Breast epithelium (tissue), 4 donors: ENCODE data around the gene SLC2A8. TPM values are rescaled to one million over a fixed set of nuclear protein-coding genes. Genes with fewer than 3 reads are reported as not detected.

ENCODE experiments used
- DNase-seq, 2 donors: peaks; one replicate each; pipeline ENCODE4 v3.0.0-alpha.2; 2019; ENCODE audit warnings: low spot score in 2 of 2
- H3K27ac ChIP-seq, 2 donors: fragments of 200-600 bp; sonication (generic) in 1 of 2; one replicate each; pipeline ENCODE4 v1.5.1; 2016 to 2019; ENCODE audit warnings: mild to moderate bottlenecking in 1 of 2
- H3K27me3 ChIP-seq, 2 donors: fragments of 200-600 bp; sonication (generic) in 1 of 2; one replicate each; pipeline versions ENCODE4 v1.5.1 to v1.6.0; 2017 to 2019; ENCODE audit warnings: control low read depth in 1 of 2, mild to moderate bottlenecking in 1 of 2
- H3K36me3 ChIP-seq: fragments of 200-600 bp; one replicate; pipeline ENCODE4 v1.5.1; 2019
- H3K4me1 ChIP-seq, 2 donors: fragments of 200-600 bp; sonication (generic); one replicate each; pipeline ENCODE4 v1.5.1; 2016 to 2019; ENCODE audit warnings: control low read depth in 1 of 2
- H3K4me3 ChIP-seq, 3 donors: fragments of 200-600 bp; sonication (generic); 1 replicate in 2 of 3; 2 replicates in 1 of 3; pipeline ENCODE4 v1.5.1; 2016 to 2019; ENCODE audit warnings: mild to moderate bottlenecking in 3 of 3, moderate library complexity in 2 of 3
- H3K9me3 ChIP-seq, 2 donors: fragments of 200-600 bp; sonication (generic) in 1 of 2; one replicate each; pipeline ENCODE4 v1.5.1; 2016 to 2019; ENCODE audit warnings: control low read depth in 1 of 2
- CTCF ChIP-seq, 3 donors: fragments of 450-650 bp; IDR thresholded peaks; one replicate each; pipeline ENCODE4 v1.5.1; 2016 to 2017; ENCODE audit warnings: antibody characterized with exemption in 3 of 3, mild to moderate bottlenecking in 3 of 3, moderate library complexity in 3 of 3
- POLR2A ChIP-seq: fragments of 450-650 bp; IDR thresholded peaks from one replicate; pipeline ENCODE4 v1.6.1; 2016; ENCODE audit warnings: antibody characterized with exemption, mild to moderate bottlenecking, moderate library complexity
- POLR2AphosphoS5 ChIP-seq, 3 donors: sonication (generic); formaldehyde crosslinking; IDR thresholded peaks; one replicate each; pipeline ENCODE4 v1.6.1; 2017; ENCODE audit warnings: antibody characterized with exemption in 3 of 3
- intact Hi-C: fragments of 100-400 bp; cut with DNase I; formaldehyde crosslinking; loops from one replicate; pipeline ENCODE4 v1.15.1; 2023; ENCODE audit warnings: low total_unique reads
- total RNA-seq, 3 donors: library from RNA; depleted of rRNA; stranded (reverse); fragments of >200 nt; gene quantifications; one replicate each; pipeline ENCODE4 v1.1.0, GENCODE V29; 2016

The SLC2A8 gene
- total RNA-seq, 3 donors from 2014 or later: 17.7 to 38.7 (median 20.9) TPM

- intact Hi-C loops: no loop called here
- no peaks in the 10 kb centered on the region for H3K4me1 ChIP-seq
- H3K27ac ChIP-seq: no peak overlapping the region
- H3K4me3 ChIP-seq: no peak overlapping the region
- TF ChIP-seq CTCF (IDR thresholded peaks at IDR 0.05): no peak
- peak in 1 of 3 donors; percentile 29 for TF ChIP-seq POLR2AphosphoS5 (IDR thresholded peaks at IDR 0.05)
- TF ChIP-seq POLR2A: no peak
- no peaks in the 10 kb centered on the region for H3K9me3 ChIP-seq
- H3K27me3 ChIP-seq: no peaks in the 10 kb centered on the region
- no peak for DNase-seq
- no peaks in the 10 kb centered on the region for H3K36me3 ChIP-seq
These were observed 8.7 kb upstream of the SLC2A8 start for GRCh38 chr9:127388037-127388855.

GRCh38 chr9:127388856-127389238 is 8.1 kb upstream of the SLC2A8 start:
- no peak for DNase-seq
- Histone ChIP-seq H3K9me3 (no peaks in the 10 kb centered on the region), H3K27me3 (no peaks in the 10 kb centered on the region), H3K27ac (no peak overlapping the region), H3K4me3 (no peak overlapping the region), H3K4me1 (no peaks in the 10 kb centered on the region), H3K36me3 (no peaks in the 10 kb centered on the region)
- intact Hi-C loops: no loop called here
- TF ChIP-seq CTCF (IDR thresholded peaks at IDR 0.05) (no peak), POLR2AphosphoS5 (IDR thresholded peaks at IDR 0.05) (no peak), POLR2A (no peak)

GRCh38 chr9:127389381-127390247 is 7.4 kb upstream of the SLC2A8 start:
- DNase-seq: no peak

GRCh38 chr9:127390248-127390545 is 6.8 kb upstream of the SLC2A8 start:
- no peaks in the 10 kb centered on the region for H3K4me1 ChIP-seq
- no peak overlapping the region for H3K4me3 ChIP-seq
- H3K27ac ChIP-seq: no peak overlapping the region
- no peaks in the 10 kb centered on the region for H3K27me3 ChIP-seq
- no peaks in the 10 kb centered on the region for H3K36me3 ChIP-seq
- TF ChIP-seq CTCF (IDR thresholded peaks at IDR 0.05) (no peak), POLR2AphosphoS5 (IDR thresholded peaks at IDR 0.05) (no peak), POLR2A (no peak)
- no peak for DNase-seq
- intact Hi-C loops: loop anchor here (10.0 kb wide), 1 partner anchor 65 kb away; the partner anchor contains the start of genes LRSAM1 and RPL12
- no peaks in the 10 kb centered on the region for H3K9me3 ChIP-seq

More at GRCh38 chr9:127389381-127390247, 7.4 kb upstream of the SLC2A8 start:
- no peak overlapping the region for H3K27ac ChIP-seq
- no peak for TF ChIP-seq CTCF (IDR thresholded peaks at IDR 0.05)
- TF ChIP-seq POLR2A: no peak
- TF ChIP-seq POLR2AphosphoS5 (IDR thresholded peaks at IDR 0.05): no peak
- H3K4me1 ChIP-seq: no peaks in the 10 kb centered on the region
- H3K9me3 ChIP-seq: no peaks in the 10 kb centered on the region
- no peaks in the 10 kb centered on the region for H3K36me3 ChIP-seq
- H3K4me3 ChIP-seq: no peak overlapping the region
- intact Hi-C loops: loop anchor here (10.0 kb wide), 1 partner anchor 65 kb away; the partner anchor contains the start of genes LRSAM1 and RPL12
- no peaks in the 10 kb centered on the region for H3K27me3 ChIP-seq

- Histone ChIP-seq H3K27me3 (no peaks in the 10 kb centered on the region), H3K27ac (no peak overlapping the region), H3K4me3 (no peak overlapping the region), H3K36me3 (no peaks in the 10 kb centered on the region), H3K4me1 (no peaks in the 10 kb centered on the region), H3K9me3 (no peaks in the 10 kb centered on the region)
- TF ChIP-seq POLR2A (no peak), CTCF (IDR thresholded peaks at IDR 0.05) (no peak), POLR2AphosphoS5 (IDR thresholded peaks at IDR 0.05) (no peak)
- intact Hi-C loops: loop anchor here (10.0 kb wide), 1 partner anchor 64 kb away; the partner anchor contains the start of genes LRSAM1 and RPL12
- DNase-seq: no peak
These were observed 6.4 kb upstream of the SLC2A8 start for GRCh38 chr9:127390563-127390962.
